H9 (cell line): ENCODE measurements around the gene CNTF. TPM values are rescaled to one million over a fixed set of nuclear protein-coding genes. Genes with fewer than 3 reads are reported as not detected.

ENCODE experiments used
- DNase-seq: peaks from one replicate; pipeline ENCODE4 v3.0.0-alpha.2; 2017
- H2AFZ ChIP-seq: one replicate; pipeline ENCODE4 v1.6.1; 2013; ENCODE audit warnings: mild to moderate bottlenecking, low read length, control low read depth, moderate library complexity
- H2AK5ac ChIP-seq: 2 replicates; pipeline ENCODE4 v1.6.1; 2013; ENCODE audit warnings: low read length, control low read depth, mixed read lengths; ENCODE audit not compliant: insufficient read length
- H2BK120ac ChIP-seq: one replicate; pipeline ENCODE4 v1.6.1; 2013; ENCODE audit warnings: low read depth, mild to moderate bottlenecking, low read length, control low read depth, inconsistent platforms; ENCODE audit not compliant: poor library complexity, severe bottlenecking
- H2BK12ac ChIP-seq: 2 replicates; pipeline ENCODE4 v1.6.1; 2013; ENCODE audit warnings: low read length, control low read depth, mixed read lengths, low read depth; ENCODE audit not compliant: insufficient read length
- H2BK15ac ChIP-seq: 2 replicates; pipeline ENCODE4 v1.6.1; 2013; ENCODE audit warnings: low read depth, low read length, control low read depth
- H2BK20ac ChIP-seq: one replicate; pipeline ENCODE4 v1.6.1; 2013; ENCODE audit warnings: low read depth, mild to moderate bottlenecking, low read length, control low read depth, inconsistent platforms; ENCODE audit not compliant: poor library complexity, severe bottlenecking
- H2BK5ac ChIP-seq: 2 replicates; pipeline ENCODE4 v1.6.1; 2013; ENCODE audit warnings: low read length, control low read depth, mixed read lengths; ENCODE audit not compliant: insufficient read length
- H3K14ac ChIP-seq: 2 replicates; pipeline ENCODE4 v1.6.1; 2013; ENCODE audit warnings: low read length, control low read depth; ENCODE audit not compliant: insufficient read depth
- H3K18ac ChIP-seq: 2 replicates; pipeline ENCODE4 v1.6.1; 2013; ENCODE audit warnings: low read depth, mild to moderate bottlenecking, mixed read lengths, low read length, control low read depth; ENCODE audit not compliant: insufficient read length
- H3K23ac ChIP-seq: 2 replicates; pipeline ENCODE4 v1.6.1; 2013; ENCODE audit warnings: low read length, control low read depth, mixed read lengths, low read depth; ENCODE audit not compliant: insufficient read length
- H3K23me2 ChIP-seq: 2 replicates; pipeline ENCODE4 v1.6.1; 2013; ENCODE audit warnings: low read depth, mild to moderate bottlenecking, mixed read lengths, low read length, control low read depth; ENCODE audit not compliant: insufficient read length, poor library complexity, severe bottlenecking
- H3K27ac ChIP-seq: 2 replicates; pipeline ENCODE4 v1.5.1; 2013; ENCODE audit warnings: low read length, control low read depth, mixed read lengths, low read depth; ENCODE audit not compliant: insufficient read length
- H3K27me3 ChIP-seq: 2 replicates; pipeline ENCODE4 v1.6.1; 2013; ENCODE audit warnings: low read length, control low read depth, inconsistent platforms; ENCODE audit not compliant: insufficient read depth
- H3K4ac ChIP-seq: 2 replicates; pipeline ENCODE4 v1.6.1; 2013; ENCODE audit warnings: low read depth, mild to moderate bottlenecking, control low read depth, inconsistent platforms, low read length, moderate library complexity
- H3K4me1 ChIP-seq: 2 replicates; pipeline ENCODE4 v1.6.1; 2013; ENCODE audit warnings: low read length, control low read depth, inconsistent platforms; ENCODE audit not compliant: insufficient read depth
- H3K4me2 ChIP-seq: 2 replicates; pipeline ENCODE4 v1.6.1; 2013; ENCODE audit warnings: low read length, control low read depth, mixed read lengths; ENCODE audit not compliant: insufficient read length, insufficient read depth
- H3K56ac ChIP-seq: 2 replicates; pipeline ENCODE4 v1.6.1; 2013; ENCODE audit warnings: low read depth, mild to moderate bottlenecking, mixed read lengths, low read length, control low read depth; ENCODE audit not compliant: insufficient read length
- H3K79me1 ChIP-seq: 2 replicates; pipeline ENCODE4 v1.6.1; 2013; ENCODE audit warnings: low read depth, mild to moderate bottlenecking, moderate library complexity, low read length, control low read depth, inconsistent platforms; ENCODE audit not compliant: insufficient read depth, poor library complexity, severe bottlenecking
- H3K79me2 ChIP-seq: 2 replicates; pipeline ENCODE4 v1.6.1; 2013; ENCODE audit warnings: low read length, control low read depth, inconsistent platforms; ENCODE audit not compliant: insufficient read depth
- H3K9ac ChIP-seq: 2 replicates; pipeline ENCODE4 v1.6.1; 2013; ENCODE audit warnings: low read length, control low read depth, mixed read lengths; ENCODE audit not compliant: insufficient read length; ENCODE audit errors: extremely low read depth
- H3K9me3 ChIP-seq: one replicate; pipeline ENCODE4 v1.6.1; 2013; ENCODE audit warnings: low read depth, low read length, inconsistent platforms; ENCODE audit not compliant: control insufficient read depth
- H3T11ph ChIP-seq: one replicate; pipeline ENCODE4 v1.6.1; 2013; ENCODE audit warnings: mild to moderate bottlenecking, low read length, control low read depth, inconsistent platforms
- H4K20me1 ChIP-seq: one replicate; pipeline ENCODE4 v1.6.1; 2013; ENCODE audit not compliant: control insufficient read depth, insufficient read length, insufficient read depth
- H4K5ac ChIP-seq: 2 replicates; pipeline ENCODE4 v1.6.1; 2013; ENCODE audit warnings: low read depth, mild to moderate bottlenecking, mixed read lengths, low read length, control low read depth; ENCODE audit not compliant: insufficient read length
- H4K8ac ChIP-seq: replicated peaks from 2 replicates; pipeline ENCODE4 v1.6.1; 2013; ENCODE audit warnings: low read length, control low read depth, mixed read lengths, low read depth; ENCODE audit not compliant: insufficient read length
- H4K91ac ChIP-seq: 2 replicates; pipeline ENCODE4 v1.6.1; 2013; ENCODE audit warnings: low read depth, mild to moderate bottlenecking, moderate library complexity, mixed read lengths, low read length, control low read depth; ENCODE audit not compliant: insufficient read length
- H3K27ac Mint-ChIP-seq, 3 experiments: 2 replicates in 2 of 3; 3 replicates in 1 of 3; pipeline ENCODE4 v1.8.0; 2020 to 2021; ENCODE audit warnings: mixed read lengths in 3 of 3, mild to moderate bottlenecking in 1 of 3, moderate library complexity in 1 of 3
- H3K27me3 Mint-ChIP-seq: 2 replicates; pipeline ENCODE4 v1.8.0; 2021; ENCODE audit warnings: low read depth, mild to moderate bottlenecking, moderate library complexity, mixed read lengths
- H3K36me3 Mint-ChIP-seq, 3 experiments: 2 replicates in 2 of 3; 3 replicates in 1 of 3; pipeline ENCODE4 v1.8.0; 2020 to 2021; ENCODE audit warnings: low read depth in 3 of 3, mixed read lengths in 3 of 3; ENCODE audit not compliant: insufficient read depth in 1 of 3
- H3K4me1 Mint-ChIP-seq, 2 experiments: 2 replicates each; pipeline ENCODE4 v1.8.0; 2020; ENCODE audit warnings: mixed read lengths in 2 of 2
- H3K4me3 Mint-ChIP-seq, 2 experiments: 2 replicates in 1 of 2; 3 replicates in 1 of 2; pipeline ENCODE4 v1.8.0; 2020 to 2021; ENCODE audit warnings: mild to moderate bottlenecking in 2 of 2, mixed read lengths in 2 of 2, moderate library complexity in 1 of 2
- H3K9me3 Mint-ChIP-seq, 2 experiments: 2 replicates in 1 of 2; 3 replicates in 1 of 2; pipeline ENCODE4 v1.8.0; 2020; ENCODE audit warnings: mild to moderate bottlenecking in 2 of 2, mixed read lengths in 2 of 2, moderate library complexity in 1 of 2
- WGBS: extraction: QIAGEN DNeasy Blood & Tissue Kit; methylation state at CpG from one replicate; pipeline ENCODE4 v1.1.7; 2013; ENCODE audit warnings: missing lambda C conversion rate, low lambda C conversion rate, mixed read lengths; ENCODE audit not compliant: insufficient read length; ENCODE audit errors: extremely low coverage; 5-methylcytosine and 5-hydroxymethylcytosine counted together
- total RNA-seq: library from RNA; stranded (reverse); gene quantifications from 2 replicates; pipeline ENCODE4 v1.2.1, GENCODE V29; 2021
- TF ChIP-seq, protein P1 (sequence below): fragments of 200-600 bp; sonication (generic); conservative IDR thresholded peaks from 3 replicates; pipeline ENCODE4 v1.8.0; 2021; ENCODE audit warnings: antibody characterized with exemption, mild to moderate bottlenecking

The CNTF gene
- total RNA-seq, 1 experiment from 2014 or later = 3.5 TPM

DNA sequence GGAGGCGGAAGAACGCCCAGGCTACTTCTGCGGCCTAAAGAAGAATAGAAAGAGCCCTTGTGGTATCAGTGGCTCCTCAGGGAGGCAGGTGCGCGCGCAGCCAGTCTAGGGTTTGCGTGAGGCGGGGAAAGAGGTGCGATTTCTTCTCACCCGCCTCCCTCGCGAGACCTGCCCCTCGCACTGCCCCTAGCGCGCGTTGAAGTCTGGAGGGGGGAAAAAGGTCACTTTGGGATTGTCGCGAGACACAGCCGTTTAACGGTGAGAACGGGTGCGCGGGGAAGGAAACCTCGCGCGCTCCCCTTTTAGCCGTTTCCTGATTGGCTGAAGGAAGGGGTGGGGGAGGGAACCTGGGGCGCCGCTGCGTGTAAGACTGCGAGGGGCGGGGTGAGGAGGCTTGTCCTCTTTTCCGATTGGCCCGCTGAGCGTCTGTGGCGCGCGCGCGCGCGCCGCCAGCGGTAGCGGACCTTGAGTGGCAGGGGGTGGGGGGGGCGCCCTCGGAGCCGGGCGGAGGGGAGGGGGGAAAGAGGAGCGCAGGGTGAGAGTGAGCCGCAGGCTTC, 43.8 kb upstream of the CNTF start, which contains the start of gene ZFP91:
Gene ZFP91, plus strand, starts transcription at position 429 of the 557 bp plus-strand sequence. CDS start 219 bp downstream, outside the sequence.
- no CpG with 5 or more reads among the region's 51 CpGs for WGBS
- Histone ChIP-seq H3T11ph (no peak within 1 kb of the TSS), H3K79me2 (peaks cover 23% of the 10 kb centered on the region; the same call in 1 of the 2 replicates), H3K56ac (peak within 1 kb of the TSS; percentile 63), H3K18ac (peak within 1 kb of the TSS; percentile 98), H3K14ac (peak within 1 kb of the TSS; percentile 98), H3K23me2 (peaks cover 4% of the 10 kb centered on the region), H2BK5ac (peak within 1 kb of the TSS; percentile 93), H2BK120ac (peak within 1 kb of the TSS; percentile 96), H3K79me1 (no peaks in the 10 kb centered on the region), H3K4me2 (peak within 1 kb of the TSS; percentile 86), H4K8ac (peak within 1 kb of the TSS; percentile 17), H3K9ac (peak within 1 kb of the TSS; percentile 99), H2BK20ac (no peak within 1 kb of the TSS), H3K23ac (no peak within 1 kb of the TSS), H3K27me3 (no peaks in the 10 kb centered on the region), H4K20me1 (no peaks in the 10 kb centered on the region), H4K5ac (peak within 1 kb of the TSS; percentile 64), H2AK5ac (no peak within 1 kb of the TSS), H3K9me3 (no peaks in the 10 kb centered on the region), H3K4ac (no peak within 1 kb of the TSS; the same call in 1 of the 2 replicates), H3K27ac (peak within 1 kb of the TSS; percentile 87), H2BK12ac (no peak within 1 kb of the TSS), H2BK15ac (no peak within 1 kb of the TSS), H4K91ac (no peak within 1 kb of the TSS), H3K4me1 (0 out of 2 replicates have a peak, but pooled peaks cover 3% of the 10 kb centered on the region), H2AFZ (peak within 1 kb of the TSS; percentile 94)
- Mint-ChIP-seq H3K36me3 (peaks cover 0 to 6% (median 3%) of the 10 kb centered on the region in 3 experiments; a peak in 5 of 7 replicates), H3K4me1 (peaks cover 26 to 29% of the 10 kb centered on the region in 2 experiments), H3K4me3 (peak within 1 kb of the TSS; percentile 99 to 100), H3K27me3 (no peaks in the 10 kb centered on the region; the same call in 1 of the 2 replicates), H3K9me3 (no peaks in the 10 kb centered on the region; a peak in 2 of 5 replicates), H3K27ac (peak within 1 kb of the TSS; percentile 100)
- TF ChIP-seq, protein P1, sequence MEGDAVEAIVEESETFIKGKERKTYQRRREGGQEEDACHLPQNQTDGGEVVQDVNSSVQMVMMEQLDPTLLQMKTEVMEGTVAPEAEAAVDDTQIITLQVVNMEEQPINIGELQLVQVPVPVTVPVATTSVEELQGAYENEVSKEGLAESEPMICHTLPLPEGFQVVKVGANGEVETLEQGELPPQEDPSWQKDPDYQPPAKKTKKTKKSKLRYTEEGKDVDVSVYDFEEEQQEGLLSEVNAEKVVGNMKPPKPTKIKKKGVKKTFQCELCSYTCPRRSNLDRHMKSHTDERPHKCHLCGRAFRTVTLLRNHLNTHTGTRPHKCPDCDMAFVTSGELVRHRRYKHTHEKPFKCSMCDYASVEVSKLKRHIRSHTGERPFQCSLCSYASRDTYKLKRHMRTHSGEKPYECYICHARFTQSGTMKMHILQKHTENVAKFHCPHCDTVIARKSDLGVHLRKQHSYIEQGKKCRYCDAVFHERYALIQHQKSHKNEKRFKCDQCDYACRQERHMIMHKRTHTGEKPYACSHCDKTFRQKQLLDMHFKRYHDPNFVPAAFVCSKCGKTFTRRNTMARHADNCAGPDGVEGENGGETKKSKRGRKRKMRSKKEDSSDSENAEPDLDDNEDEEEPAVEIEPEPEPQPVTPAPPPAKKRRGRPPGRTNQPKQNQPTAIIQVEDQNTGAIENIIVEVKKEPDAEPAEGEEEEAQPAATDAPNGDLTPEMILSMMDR = no peak
- peak; percentile 96 for DNase-seq
